Ascending aorta (tissue), 2 donors: ENCODE data around the gene ERFE. TPM values are rescaled to one million over a fixed set of nuclear protein-coding genes. Genes with fewer than 3 reads are reported as not detected.

Source experiments
- DNase-seq, 2 donors: peaks; one replicate each; pipeline ENCODE4 v3.0.0-alpha.2; 2019; ENCODE audit warnings: low spot score in 2 of 2
- H3K27ac ChIP-seq, 2 donors: fragments of 200-600 bp; sonication (generic); one replicate each; pipeline ENCODE4 v1.5.1; 2016 to 2017; ENCODE audit warnings: mild to moderate bottlenecking in 1 of 2
- H3K27me3 ChIP-seq: fragments of 200-600 bp; sonication (generic); one replicate; pipeline ENCODE4 v1.5.1; 2017
- H3K36me3 ChIP-seq, 2 donors: fragments of 200-600 bp; sonication (generic); one replicate each; pipeline ENCODE4 v1.5.1; 2016
- H3K4me1 ChIP-seq, 2 donors: fragments of 200-600 bp; sonication (generic); one replicate each; pipeline ENCODE4 v1.5.1; 2016 to 2017; ENCODE audit warnings: mild to moderate bottlenecking in 1 of 2
- H3K4me3 ChIP-seq, 2 donors: fragments of 200-600 bp; sonication (generic); one replicate each; pipeline ENCODE4 v1.5.1; 2016 to 2017; ENCODE audit warnings: mild to moderate bottlenecking in 1 of 2
- H3K9me3 ChIP-seq, 2 donors: fragments of 200-600 bp; sonication (generic); one replicate each; pipeline ENCODE4 v1.5.1; 2016
- CTCF ChIP-seq, 3 experiments: fragments of 200-600 bp in 2 of 3; fragments of 450-650 bp in 1 of 3; sonication (generic) in 2 of 3; IDR thresholded peaks; one replicate each; pipeline ENCODE4 v1.5.1; 2016 to 2019; ENCODE audit warnings: antibody characterized with exemption in 3 of 3, mild to moderate bottlenecking in 1 of 3, moderate library complexity in 1 of 3
- intact Hi-C: fragments of 100-400 bp; cut with DNase I; formaldehyde crosslinking; loops from one replicate; pipeline ENCODE4 v1.15.1; 2023
- total RNA-seq: library from RNA; depleted of rRNA; stranded (reverse); fragments of >200 nt; gene quantifications from one replicate; pipeline ENCODE4 v1.1.0, GENCODE V29; 2016

Gene ERFE
- total RNA-seq, 1 donor from 2014 or later: 3.3 TPM

GRCh38 chr2:238149841-238150572 is 8.8 kb upstream of the ERFE start:
- no peaks in the 10 kb centered on the region for H3K4me1 ChIP-seq
- H3K27ac ChIP-seq: no peak overlapping the region
- no peak for TF ChIP-seq CTCF (IDR thresholded peaks at IDR 0.05)
- peaks cover 12 to 14% of the 10 kb centered on the region in 2 donors for H3K36me3 ChIP-seq
- H3K27me3 ChIP-seq: no peaks in the 10 kb centered on the region
- H3K9me3 ChIP-seq: no peaks in the 10 kb centered on the region
- no peak overlapping the region for H3K4me3 ChIP-seq
- no peak for DNase-seq
- intact Hi-C loops: loop anchor here (10.0 kb wide), 1 partner anchor 295 kb away; the partner anchor contains the start of gene RAMP1

GRCh38 chr2:238150686-238151085 is 8.1 kb upstream of the ERFE start:
- Histone ChIP-seq H3K4me1 (no peaks in the 10 kb centered on the region), H3K9me3 (no peaks in the 10 kb centered on the region), H3K27me3 (no peaks in the 10 kb centered on the region), H3K27ac (no peak overlapping the region), H3K4me3 (no peak overlapping the region), H3K36me3 (peaks cover 12 to 14% of the 10 kb centered on the region in 2 donors)
- no peak for TF ChIP-seq CTCF (IDR thresholded peaks at IDR 0.05)
- DNase-seq: no peak
- intact Hi-C loops: no loop called here

- TF ChIP-seq CTCF (IDR thresholded peaks at IDR 0.05): no peak
- H3K4me1 ChIP-seq: no peaks in the 10 kb centered on the region
- H3K9me3 ChIP-seq: no peaks in the 10 kb centered on the region
- H3K4me3 ChIP-seq: no peak overlapping the region
- no peaks in the 10 kb centered on the region for H3K27me3 ChIP-seq
- no peak overlapping the region for H3K27ac ChIP-seq
- DNase-seq: no peak
- intact Hi-C loops: no loop called here
- H3K36me3 ChIP-seq: peaks cover 11 to 12% of the 10 kb centered on the region in 2 donors
These were observed 7.6 kb upstream of the ERFE start for GRCh38 chr2:238151205-238151604.

- Histone ChIP-seq H3K9me3 (no peaks in the 10 kb centered on the region), H3K27ac (no peak overlapping the region), H3K4me3 (no peak overlapping the region), H3K27me3 (no peaks in the 10 kb centered on the region), H3K4me1 (no peaks in the 10 kb centered on the region), H3K36me3 (peaks cover 11 to 12% of the 10 kb centered on the region in 2 donors)
- no peak for TF ChIP-seq CTCF (IDR thresholded peaks at IDR 0.05)
- no peak for DNase-seq
- intact Hi-C loops: no loop called here
These were observed 7.0 kb upstream of the ERFE start for GRCh38 chr2:238151628-238152235.

- Histone ChIP-seq H3K27ac (no peak overlapping the region), H3K4me1 (no peaks in the 10 kb centered on the region), H3K27me3 (no peaks in the 10 kb centered on the region), H3K9me3 (no peaks in the 10 kb centered on the region), H3K4me3 (no peak overlapping the region), H3K36me3 (peaks cover 11 to 12% of the 10 kb centered on the region in 2 donors)
- intact Hi-C loops: no loop called here
- no peak for DNase-seq
- no peak for TF ChIP-seq CTCF (IDR thresholded peaks at IDR 0.05)
These were observed 5.7 kb upstream of the ERFE start for GRCh38 chr2:238152771-238153688.
